HuH-7 (cell line): ENCODE results near the gene TAX1BP3.
"Not testable (repeated sequence)": the region's sequence is repeated elsewhere in the genome, so short reads cannot be mapped to it uniquely, and the experiment has no call there.

ENCODE experiments used
- DNase-seq: peaks from one replicate; pipeline ENCODE4 v3.0.0; 2011; ENCODE audit warnings: low spot score

The TAX1BP3 gene

GRCh38 chr17:3668279-3669084 is at the start of gene TAX1BP3, which contains the start of gene EMC6:
TSS of gene TAX1BP3 (minus strand) at chr17:3668578. CDS start at chr17:3668526, 52 bp downstream.
TSS of gene EMC6 (plus strand) at chr17:3668812. CDS start at chr17:3669147, 335 bp downstream.
- DNase-seq: peak; percentile 96

GRCh38 chr17:3715296-3715695 is 46.9 kb upstream of the TAX1BP3 start:
- DNase-seq: no peak

GRCh38 chr17:3712811-3713463 is 44.6 kb upstream of the TAX1BP3 start:
- DNase-seq: no peak

- no peak for DNase-seq
These were observed 42.6 kb upstream of the TAX1BP3 start for GRCh38 chr17:3710951-3711383.

GRCh38 chr17:3708366-3708765 is 40.0 kb upstream of the TAX1BP3 start:
- no peak for DNase-seq

- DNase-seq: not testable (repeated sequence)
These were observed 37.3 kb upstream of the TAX1BP3 start for GRCh38 chr17:3705718-3705984.

GRCh38 chr17:3704931-3705717 is 36.7 kb upstream of the TAX1BP3 start:
- no peak for DNase-seq

GRCh38 chr17:3702041-3702539 is 33.7 kb upstream of the TAX1BP3 start:
- not testable (repeated sequence) for DNase-seq

GRCh38 chr17:3699951-3700350 is 31.6 kb upstream of the TAX1BP3 start:
- no peak for DNase-seq

GRCh38 chr17:3698139-3698538 is 29.8 kb upstream of the TAX1BP3 start:
- DNase-seq: no peak

- DNase-seq: no peak
These were observed 28.7 kb upstream of the TAX1BP3 start for GRCh38 chr17:3697103-3697476.

GRCh38 chr17:3695723-3696411 is 27.5 kb upstream of the TAX1BP3 start, which contains the start of gene P2RX5:
TSS of gene P2RX5 (minus strand) at chr17:3696155. CDS start at chr17:3696005, 150 bp downstream.
- no peak for DNase-seq

- no peak for DNase-seq
These were observed 26.8 kb upstream of the TAX1BP3 start for GRCh38 chr17:3695129-3695722.

GRCh38 chr17:3693829-3694231 is 25.5 kb upstream of the TAX1BP3 start:
- no peak for DNase-seq

- no peak for DNase-seq
These were observed 24.8 kb upstream of the TAX1BP3 start for GRCh38 chr17:3693141-3693540.

GRCh38 chr17:3692346-3692745 is 24.0 kb upstream of the TAX1BP3 start:
- no peak for DNase-seq

- DNase-seq: peak; percentile 46
These were observed 23.3 kb upstream of the TAX1BP3 start for GRCh38 chr17:3691617-3692067.

- no peak for DNase-seq
These were observed 21.8 kb upstream of the TAX1BP3 start for GRCh38 chr17:3690094-3690715.

- no peak for DNase-seq
These were observed 21.1 kb upstream of the TAX1BP3 start for GRCh38 chr17:3689262-3690093.

- no peak for DNase-seq
These were observed 20.5 kb upstream of the TAX1BP3 start for GRCh38 chr17:3688852-3689261.
